A673 (cell line): Measurements from ENCODE around the gene NARF. TPM values are rescaled to one million over a fixed set of nuclear protein-coding genes. Genes with fewer than 3 reads are reported as not detected.

Experiments
- BruUV-seq: library from RNA; stranded (reverse); fragments of 400-500 nt; replicated peaks from 2 replicates; lab custom pipeline; 2021; lab: Mats Ljungman, UMichigan
- CTCF ChIA-PET: fragments of 300-600 bp; sonication (Branson Sonifier 250); formaldehyde crosslinking; loops from one replicate; lab custom pipeline; 2022; ENCODE audit warnings: antibody characterized with exemption; lab: Charles Lee
- POLR2A ChIA-PET: fragments of 300-600 bp; sonication (Branson Sonifier 250); formaldehyde crosslinking; loops from one replicate; lab custom pipeline; 2022; ENCODE audit warnings: antibody characterized with exemption; ENCODE audit not compliant: low non-redundant PET; lab: Charles Lee
- DNase-seq: peaks from one replicate; pipeline ENCODE4 v3.0.0-alpha.2; 2015; ENCODE audit warnings: low spot score
- H3K27ac ChIP-seq: fragments of 200-600 bp; sonication (generic); 2 replicates; pipeline ENCODE4 v1.5.1; 2016; ENCODE audit warnings: mixed run types, low read depth, mild to moderate bottlenecking, mixed read lengths, antibody characterized with exemption, low read length; ENCODE audit not compliant: poor library complexity, severe bottlenecking
- H3K27me3 ChIP-seq: fragments of 200-600 bp; sonication (generic); replicated peaks from 2 replicates; pipeline ENCODE4 v1.6.1; 2017; ENCODE audit warnings: mixed run types, low read depth, mild to moderate bottlenecking, mixed read lengths, antibody characterized with exemption, low read length; ENCODE audit not compliant: insufficient read depth, poor library complexity
- H3K36me3 ChIP-seq: fragments of 200-600 bp; sonication (generic); 2 replicates; pipeline ENCODE4 v1.6.1; 2016; ENCODE audit warnings: mixed run types, mild to moderate bottlenecking, mixed read lengths, antibody characterized with exemption, low read length; ENCODE audit not compliant: insufficient read depth, poor library complexity, severe bottlenecking
- H3K4me1 ChIP-seq: fragments of 200-600 bp; sonication (generic); 2 replicates; pipeline ENCODE4 v1.6.1; 2017; ENCODE audit warnings: mixed run types, mild to moderate bottlenecking, mixed read lengths, antibody characterized with exemption, low read length; ENCODE audit not compliant: insufficient read depth, poor library complexity, severe bottlenecking
- H3K4me3 ChIP-seq: fragments of 200-600 bp; sonication (generic); 2 replicates; pipeline ENCODE4 v1.5.1; 2016; ENCODE audit warnings: low read depth, mixed run types, mild to moderate bottlenecking, mixed read lengths, low read length; ENCODE audit not compliant: poor library complexity, severe bottlenecking
- H3K9me3 ChIP-seq: fragments of 200-600 bp; sonication (generic); 2 replicates; pipeline ENCODE4 v1.6.1; 2016; ENCODE audit warnings: mixed run types, low read depth, mild to moderate bottlenecking, mixed read lengths, antibody characterized with exemption, low read length; ENCODE audit not compliant: poor library complexity, severe bottlenecking
- CTCF ChIP-seq: fragments of 300-800, 200-600 bp; sonication (generic); conservative IDR thresholded peaks from 2 replicates; pipeline ENCODE4 v1.5.1; 2017; ENCODE audit warnings: low read depth, mild to moderate bottlenecking, antibody characterized with exemption, low read length, moderate library complexity, mixed read lengths
- EZH2 ChIP-seq: fragments of 200-600 bp; sonication (generic); IDR thresholded peaks from 2 replicates; pipeline ENCODE4 v1.6.1; 2017; ENCODE audit warnings: borderline replicate concordance, low read depth, mild to moderate bottlenecking, mixed read lengths, antibody characterized with exemption, low read length; ENCODE audit not compliant: poor library complexity, severe bottlenecking
- intact Hi-C: fragments of 100-400 bp; cut with micrococcal nuclease; formaldehyde crosslinking; loops from one replicate; pipeline ENCODE4 v1.10.0; 2022; ENCODE audit not compliant: unreplicated experiment
- total RNA-seq: library from RNA; stranded (reverse); gene quantifications from 2 replicates; pipeline ENCODE4 v1.2.3, GENCODE V29; 2021

NARF gene
- total RNA-seq, 1 experiment from 2014 or later, result 74.1 TPM

GRCh38 chr17:82428546-82428945 lies 30.0 kb upstream of the NARF start:
- no peaks in the 10 kb centered on the region for H3K36me3 ChIP-seq
- intact Hi-C loops, result no loop called here
- H3K27ac ChIP-seq, result no peak overlapping the region
- ChIA-PET POLR2A (no interaction called here), CTCF (no interaction called here)
- H3K4me3 ChIP-seq, result no peak overlapping the region
- DNase-seq, result no peak
- no peak for TF ChIP-seq EZH2
- TF ChIP-seq CTCF, result no peak
- no peaks in the 10 kb centered on the region for H3K27me3 ChIP-seq
- no peaks in the 10 kb centered on the region for H3K9me3 ChIP-seq
- no TSS peak for BruUV-seq
- H3K4me1 ChIP-seq, result no peaks in the 10 kb centered on the region

GRCh38 chr17:82429824-82430223 lies 28.7 kb upstream of the NARF start:
- no peak for TF ChIP-seq CTCF
- TF ChIP-seq EZH2, result no peak
- BruUV-seq, result no TSS peak
- no peak overlapping the region for H3K27ac ChIP-seq
- ChIA-PET POLR2A (no interaction called here), CTCF (no interaction called here)
- H3K4me3 ChIP-seq, result no peak overlapping the region
- H3K36me3 ChIP-seq, result no peaks in the 10 kb centered on the region
- no peaks in the 10 kb centered on the region for H3K4me1 ChIP-seq
- no peak for DNase-seq
- intact Hi-C loops, result no loop called here
- no peaks in the 10 kb centered on the region for H3K27me3 ChIP-seq
- H3K9me3 ChIP-seq, result no peaks in the 10 kb centered on the region

GRCh38 chr17:82432017-82432416 lies 26.5 kb upstream of the NARF start:
- ChIA-PET CTCF (no interaction called here), POLR2A (interaction anchor here (0.7 kb wide), 1 partner anchor 429 kb away, joined by 4 read pairs; no protein-coding TSS in a partner anchor)
- Histone ChIP-seq H3K27ac (no peak overlapping the region), H3K36me3 (no peaks in the 10 kb centered on the region), H3K9me3 (no peaks in the 10 kb centered on the region), H3K4me3 (no peak overlapping the region), H3K4me1 (no peaks in the 10 kb centered on the region), H3K27me3 (no peaks in the 10 kb centered on the region)
- no peak for TF ChIP-seq CTCF
- no peak for TF ChIP-seq EZH2
- intact Hi-C loops, result no loop called here
- no peak for DNase-seq
- no TSS peak for BruUV-seq
